ENCODE results near the gene SYNGR1. TPM values are rescaled to one million over a fixed set of nuclear protein-coding genes. Genes with fewer than 3 reads are reported as not detected.

The SYNGR1 gene
- total RNA-seq, 1 donor from 2014 or later, result 49.5 TPM

DNA sequence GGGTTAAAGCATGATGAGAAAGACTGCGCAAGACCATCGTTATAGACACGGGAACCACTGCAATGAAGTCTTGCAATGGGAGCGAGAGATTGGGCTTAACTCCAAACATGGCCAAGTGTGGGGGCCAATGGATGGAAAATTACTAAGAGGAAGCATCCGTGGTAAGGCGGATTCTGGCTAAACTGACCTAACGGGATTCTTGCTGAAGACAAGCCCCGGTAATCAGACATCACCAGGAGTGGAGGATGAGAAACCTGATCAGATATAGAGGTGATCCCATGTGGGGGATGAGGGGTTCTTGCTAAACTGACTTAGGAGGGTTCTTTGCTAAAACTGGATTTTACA is 5.8 kb upstream of the SYNGR1 start:
- Mint-ChIP-seq H3K9me3 (ENCODE audit: unreplicated experiment) (peaks cover 2% of the 10 kb centered on the region), H3K4me3 (ENCODE audit: unreplicated experiment) (no peak overlapping the region), H3K27ac (ENCODE audit: unreplicated experiment) (no peak overlapping the region), H3K36me3 (ENCODE audit: unreplicated experiment) (no peaks in the 10 kb centered on the region), H3K4me1 (ENCODE audit: low read depth, unreplicated experiment) (no peaks in the 10 kb centered on the region), H3K27me3 (ENCODE audit: unreplicated experiment) (peaks cover 2% of the 10 kb centered on the region)
- no peak for DNase-seq
- TF ChIP-seq, protein P1, sequence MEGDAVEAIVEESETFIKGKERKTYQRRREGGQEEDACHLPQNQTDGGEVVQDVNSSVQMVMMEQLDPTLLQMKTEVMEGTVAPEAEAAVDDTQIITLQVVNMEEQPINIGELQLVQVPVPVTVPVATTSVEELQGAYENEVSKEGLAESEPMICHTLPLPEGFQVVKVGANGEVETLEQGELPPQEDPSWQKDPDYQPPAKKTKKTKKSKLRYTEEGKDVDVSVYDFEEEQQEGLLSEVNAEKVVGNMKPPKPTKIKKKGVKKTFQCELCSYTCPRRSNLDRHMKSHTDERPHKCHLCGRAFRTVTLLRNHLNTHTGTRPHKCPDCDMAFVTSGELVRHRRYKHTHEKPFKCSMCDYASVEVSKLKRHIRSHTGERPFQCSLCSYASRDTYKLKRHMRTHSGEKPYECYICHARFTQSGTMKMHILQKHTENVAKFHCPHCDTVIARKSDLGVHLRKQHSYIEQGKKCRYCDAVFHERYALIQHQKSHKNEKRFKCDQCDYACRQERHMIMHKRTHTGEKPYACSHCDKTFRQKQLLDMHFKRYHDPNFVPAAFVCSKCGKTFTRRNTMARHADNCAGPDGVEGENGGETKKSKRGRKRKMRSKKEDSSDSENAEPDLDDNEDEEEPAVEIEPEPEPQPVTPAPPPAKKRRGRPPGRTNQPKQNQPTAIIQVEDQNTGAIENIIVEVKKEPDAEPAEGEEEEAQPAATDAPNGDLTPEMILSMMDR (IDR thresholded peaks at IDR 0.05; ENCODE audit: partially characterized antibody, unreplicated experiment), result no peak

DNA sequence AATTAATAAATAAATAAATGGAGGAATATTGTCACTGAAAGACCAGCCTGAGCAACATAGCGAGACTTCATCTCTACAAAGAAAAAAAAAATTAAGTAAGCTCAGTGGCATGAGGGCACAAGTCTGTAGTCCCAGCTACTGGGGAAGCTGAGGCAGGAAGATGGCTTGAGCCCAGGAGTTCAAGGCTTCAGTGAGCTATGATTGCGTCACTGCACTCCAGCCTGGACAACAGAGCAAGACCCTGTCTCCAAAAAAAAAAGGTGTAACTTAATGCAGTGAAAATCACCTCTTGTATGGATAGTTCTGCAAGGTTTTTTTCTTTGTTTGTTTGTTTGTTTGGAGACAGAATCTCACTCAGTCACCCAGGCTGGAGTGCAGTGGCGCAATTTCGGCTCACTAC is 4.6 kb upstream of the SYNGR1 start:
- Mint-ChIP-seq H3K9me3 (ENCODE audit: unreplicated experiment) (peaks cover 1% of the 10 kb centered on the region), H3K4me1 (ENCODE audit: low read depth, unreplicated experiment) (no peaks in the 10 kb centered on the region), H3K4me3 (ENCODE audit: unreplicated experiment) (no peak overlapping the region), H3K36me3 (ENCODE audit: unreplicated experiment) (no peaks in the 10 kb centered on the region), H3K27me3 (ENCODE audit: unreplicated experiment) (peaks cover 3% of the 10 kb centered on the region), H3K27ac (ENCODE audit: unreplicated experiment) (no peak overlapping the region)
- TF ChIP-seq, protein P1 (IDR thresholded peaks at IDR 0.05; ENCODE audit: partially characterized antibody, unreplicated experiment), result no peak
- no peak for DNase-seq

DNA sequence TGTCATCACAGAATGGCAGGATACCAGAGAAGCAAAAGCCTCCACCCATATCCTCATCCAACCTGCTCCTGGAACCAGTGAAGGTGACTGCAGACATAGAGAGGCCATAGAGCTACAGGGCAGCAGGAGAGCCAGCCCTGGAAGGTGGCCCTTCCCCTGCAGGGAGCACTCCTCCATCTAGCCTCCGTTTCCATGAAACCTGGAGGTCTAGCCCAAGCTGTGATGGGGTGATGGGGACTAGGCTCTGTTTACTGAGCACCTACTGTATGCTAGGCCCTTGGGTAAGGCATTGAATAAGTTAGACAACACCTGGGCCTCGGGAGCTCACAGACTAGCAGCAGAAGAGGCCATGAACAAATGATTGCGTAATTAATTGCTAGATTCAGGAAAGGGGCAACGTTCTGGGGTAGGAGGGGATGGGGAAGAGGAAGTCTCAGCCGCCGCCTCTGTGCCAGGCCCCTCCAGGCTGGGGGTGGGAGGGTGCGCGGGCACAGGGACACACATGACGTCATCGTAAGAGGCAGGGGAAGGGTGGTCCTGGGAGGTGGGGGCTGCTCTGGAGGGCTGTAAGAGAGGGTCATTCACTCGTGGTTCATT is 784 bp upstream of the SYNGR1 start:
- H3K4me1 Mint-ChIP-seq (ENCODE audit: low read depth, unreplicated experiment), result peaks cover 14% of the 10 kb centered on the region
- H3K36me3 Mint-ChIP-seq (ENCODE audit: unreplicated experiment), result no peaks in the 10 kb centered on the region
- peaks cover 3% of the 10 kb centered on the region for H3K27me3 Mint-ChIP-seq (ENCODE audit: unreplicated experiment)
- H3K9me3 Mint-ChIP-seq (ENCODE audit: unreplicated experiment), result peaks cover 5% of the 10 kb centered on the region
- no peak for DNase-seq
- TF ChIP-seq, protein P1 (IDR thresholded peaks at IDR 0.05; ENCODE audit: partially characterized antibody, unreplicated experiment), result no peak
- H3K4me3 Mint-ChIP-seq (ENCODE audit: unreplicated experiment), result peak overlapping the region; percentile 84
- peak overlapping the region; percentile 21 for H3K27ac Mint-ChIP-seq (ENCODE audit: unreplicated experiment)

DNA sequence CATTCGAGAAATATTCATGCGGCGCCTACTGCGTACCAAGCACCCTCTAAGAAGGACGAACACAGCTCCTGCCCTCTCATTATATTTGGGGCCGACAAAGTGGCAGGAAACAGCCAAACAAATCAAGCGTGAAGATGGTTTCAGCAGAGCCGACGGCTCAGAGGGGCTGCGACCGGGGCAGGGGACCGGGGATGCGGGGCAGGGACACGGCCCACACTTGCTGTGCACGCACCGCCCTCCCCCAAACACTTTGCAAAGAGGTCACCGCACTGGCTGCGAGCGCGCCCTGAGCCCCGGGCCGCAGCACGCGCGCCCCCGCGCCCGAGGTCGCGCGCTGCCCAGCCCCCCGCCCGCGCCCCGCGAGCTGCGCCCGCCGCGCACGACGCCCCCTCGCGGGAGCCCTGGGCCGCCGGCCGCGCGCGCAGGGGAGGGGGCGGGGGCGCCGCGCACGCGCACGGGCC is 255 bp upstream of the SYNGR1 start:
- Mint-ChIP-seq H3K36me3 (ENCODE audit: unreplicated experiment) (no peaks in the 10 kb centered on the region), H3K27ac (ENCODE audit: unreplicated experiment) (peak overlapping the region; percentile 21), H3K4me3 (ENCODE audit: unreplicated experiment) (peak overlapping the region; percentile 84), H3K4me1 (ENCODE audit: low read depth, unreplicated experiment) (peaks cover 14% of the 10 kb centered on the region), H3K9me3 (ENCODE audit: unreplicated experiment) (peaks cover 5% of the 10 kb centered on the region), H3K27me3 (ENCODE audit: unreplicated experiment) (peaks cover 3% of the 10 kb centered on the region)
- peak; percentile 57 for DNase-seq
- TF ChIP-seq, protein P1 (IDR thresholded peaks at IDR 0.05; ENCODE audit: partially characterized antibody, unreplicated experiment), result no peak

DNA sequence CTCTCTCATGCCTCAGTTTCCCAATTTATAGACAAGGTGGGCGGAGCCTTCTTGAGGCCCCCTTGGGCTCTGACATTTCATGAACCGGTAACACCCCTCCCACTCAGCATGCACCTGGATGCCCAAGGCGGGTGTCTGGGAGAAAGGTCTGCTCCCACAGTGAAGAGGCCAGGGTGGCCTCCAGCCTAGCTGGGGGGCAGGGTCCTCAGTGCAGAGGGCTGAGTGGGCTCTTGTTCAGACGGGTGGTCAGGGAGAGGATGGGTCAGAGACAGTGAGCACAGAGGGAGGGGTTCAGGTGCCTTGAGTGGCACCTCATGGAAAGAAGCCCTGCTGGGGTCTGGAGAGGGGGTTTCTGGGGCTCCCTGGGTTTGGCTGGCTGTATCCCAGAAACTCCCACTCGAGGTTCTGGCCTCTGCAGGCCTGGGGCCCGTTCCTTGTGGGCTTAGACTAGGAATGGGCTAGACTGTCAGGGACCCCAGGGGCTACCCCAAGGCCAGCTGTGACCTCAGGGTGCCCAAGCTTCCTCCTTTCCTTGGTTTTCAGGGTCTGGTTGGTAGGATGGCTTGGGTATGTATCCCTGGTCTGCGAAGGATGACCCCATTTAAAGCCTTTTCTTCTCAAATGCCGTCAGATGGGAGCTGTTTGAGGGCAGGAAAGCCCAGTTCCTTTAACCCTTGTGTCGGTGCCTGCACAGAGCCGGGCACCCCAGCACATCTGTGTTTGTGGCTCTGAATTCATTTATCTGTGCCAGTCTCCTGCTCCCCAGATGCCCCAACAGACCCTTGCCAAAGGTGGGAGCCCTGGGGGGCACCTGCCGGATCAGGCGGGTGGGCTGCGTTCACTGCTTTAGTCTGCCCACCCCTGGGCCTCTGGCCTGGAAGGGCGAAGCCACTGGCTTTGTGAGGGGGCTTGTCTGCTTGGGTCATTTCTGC is 1.2 kb downstream of the SYNGR1 start:
- Mint-ChIP-seq H3K27me3 (ENCODE audit: unreplicated experiment) (peaks cover 3% of the 10 kb centered on the region), H3K4me1 (ENCODE audit: low read depth, unreplicated experiment) (peaks cover 14% of the 10 kb centered on the region), H3K9me3 (ENCODE audit: unreplicated experiment) (peaks cover 8% of the 10 kb centered on the region), H3K27ac (ENCODE audit: unreplicated experiment) (peak overlapping the region; percentile 78), H3K36me3 (ENCODE audit: unreplicated experiment) (no peaks in the 10 kb centered on the region), H3K4me3 (ENCODE audit: unreplicated experiment) (peak overlapping the region; percentile 88)
- TF ChIP-seq, protein P1 (IDR thresholded peaks at IDR 0.05; ENCODE audit: partially characterized antibody, unreplicated experiment), result no peak
- DNase-seq, result no peak
